OCI-LY3 (cell line): ENCODE measurements around the gene PRDM16.

Source experiments
- CTCF ChIP-seq: fragments of 200-600, 300-600 bp; sonication (generic); IDR thresholded peaks from 2 replicates; pipeline ENCODE4 v1.5.1; 2014; ENCODE audit warnings: antibody characterized with exemption, low read length, low read depth
- EZH2phosphoT487 ChIP-seq: fragments of 200-600 bp; shearing (Covaris generic); IDR thresholded peaks from 2 replicates; pipeline ENCODE4 v1.6.1; 2018; ENCODE audit warnings: antibody characterized with exemption, mixed run types, low read depth

- no peak for TF ChIP-seq CTCF
- no peak for TF ChIP-seq EZH2phosphoT487
Measured at GRCh38 chr1:3094863-3095780, 26.1 kb downstream of the PRDM16 start.
